GM21619 (cell line): ENCODE results near the gene TESMIN.

ENCODE experiments used
- ATAC-seq: cut with Tn5 transposase; IDR thresholded peaks from one replicate; pipeline ENCODE4 v1.9.1; 2021; ENCODE audit not compliant: unreplicated experiment

The TESMIN gene

DNA sequence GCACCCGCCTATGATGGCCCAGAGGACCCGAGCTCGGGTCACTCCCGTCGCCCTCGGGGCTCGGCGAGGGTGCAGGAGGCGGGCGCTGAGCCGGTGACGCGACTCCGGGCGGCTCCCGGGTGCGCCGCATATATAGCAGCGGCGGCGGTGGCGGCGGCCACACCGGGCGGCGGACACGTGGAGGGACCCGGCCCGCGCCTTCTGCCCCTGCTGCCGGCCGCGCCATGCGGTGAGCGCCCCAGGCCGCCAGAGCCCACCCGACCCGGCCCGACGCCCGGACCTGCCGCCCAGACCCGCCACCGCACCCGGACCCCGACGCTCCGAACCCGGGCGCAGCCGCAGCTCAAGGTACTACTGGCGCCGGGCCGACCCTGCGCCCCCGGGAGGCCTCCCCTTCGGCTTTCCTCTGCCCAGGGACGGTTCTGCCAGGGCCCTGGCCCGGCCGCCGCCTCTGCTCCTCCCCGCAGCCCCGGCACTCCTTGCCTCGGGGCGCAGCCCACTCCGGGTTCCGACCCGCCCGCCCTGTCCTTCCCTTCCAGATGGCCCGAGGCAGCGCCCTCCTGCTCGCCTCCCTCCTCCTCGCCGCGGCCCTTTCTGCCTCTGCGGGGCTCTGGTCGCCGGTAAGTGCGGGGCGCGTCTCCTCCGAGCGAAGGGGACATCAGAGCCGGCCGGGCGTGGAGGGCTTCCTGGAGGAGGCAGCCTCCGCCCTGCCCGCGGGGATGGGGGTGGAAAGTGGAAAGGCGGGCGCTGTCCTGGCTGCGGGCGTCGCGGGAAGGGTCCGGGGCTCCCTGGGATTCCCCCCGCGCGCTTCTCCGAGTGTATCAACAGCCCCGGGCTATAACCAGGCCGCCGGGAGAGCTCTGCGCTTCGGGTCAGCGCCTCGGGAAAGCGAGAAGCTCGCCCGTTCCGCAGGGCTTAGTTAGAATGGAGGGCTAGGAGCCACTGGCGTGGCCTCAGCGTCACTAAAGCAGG lies 66.6 kb downstream of the TESMIN start, which contains the start of gene GAL:
Gene GAL (plus strand): TSS at position 160 of the 972 bp plus-strand sequence. CDS start 380 bp downstream, at position 540.
- ATAC-seq = no peak

- no peak for ATAC-seq
Measured at GRCh38 chr11:68683536-68684384, 67.6 kb downstream of the TESMIN start.

GRCh38 chr11:68683121-68683520 lies 68.2 kb downstream of the TESMIN start:
- ATAC-seq = no peak

DNA sequence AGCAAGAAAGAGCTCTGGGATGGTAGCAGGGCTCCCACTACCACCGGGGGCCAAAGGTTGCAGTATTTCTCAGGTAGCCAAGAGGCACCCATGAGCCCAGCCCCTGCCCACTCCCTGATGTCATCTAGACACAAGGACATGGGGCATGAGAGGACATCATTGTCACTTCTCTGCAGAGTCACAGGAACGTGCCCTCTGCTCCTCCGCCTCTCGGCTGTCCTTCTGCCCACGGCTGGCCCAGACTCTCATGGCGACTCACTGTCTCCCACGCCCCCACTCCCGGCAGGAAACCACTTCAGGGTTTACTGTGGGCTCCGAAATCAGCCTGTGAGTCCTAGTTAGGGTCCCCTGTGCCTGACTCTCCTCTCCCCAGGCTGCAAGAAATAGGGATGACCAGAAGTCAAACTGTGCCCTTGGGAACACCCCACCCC lies 68.8 kb downstream of the TESMIN start:
- ATAC-seq = no peak

DNA sequence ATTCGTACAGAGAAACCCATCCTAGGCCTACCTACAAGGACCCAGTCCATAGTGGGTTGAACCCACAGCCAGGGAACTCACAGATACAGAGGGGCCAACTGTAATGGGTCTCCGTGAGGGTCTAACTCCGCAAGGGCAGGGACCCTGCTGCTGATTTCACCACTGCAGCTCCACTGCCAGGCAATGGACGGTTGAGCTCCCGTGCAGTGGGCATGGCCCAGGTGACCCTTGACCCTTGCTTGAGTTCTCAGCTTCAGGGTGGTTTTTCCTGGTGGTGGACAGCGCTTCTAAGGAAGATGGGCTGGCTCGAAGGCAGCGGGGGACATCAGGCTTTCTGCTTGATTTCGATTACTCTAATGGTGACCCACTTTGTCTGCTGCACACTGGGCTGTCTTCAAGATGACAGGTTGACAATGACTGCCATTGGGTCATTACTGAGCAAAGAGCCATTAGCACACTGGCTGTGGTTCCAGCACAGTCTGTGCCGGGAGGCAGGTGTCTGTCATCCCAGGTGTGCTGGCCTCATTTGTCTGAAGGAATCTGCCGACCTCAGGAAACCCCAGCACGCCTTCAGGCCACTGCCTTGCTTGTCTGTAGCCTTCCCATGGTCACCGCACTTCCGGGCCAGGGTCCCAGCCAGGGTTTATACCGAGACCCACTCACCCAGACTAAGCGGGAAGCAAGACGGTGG lies 70.6 kb downstream of the TESMIN start:
- ATAC-seq = no peak

GRCh38 chr11:68678031-68678441 lies 73.3 kb downstream of the TESMIN start:
- no peak for ATAC-seq

DNA sequence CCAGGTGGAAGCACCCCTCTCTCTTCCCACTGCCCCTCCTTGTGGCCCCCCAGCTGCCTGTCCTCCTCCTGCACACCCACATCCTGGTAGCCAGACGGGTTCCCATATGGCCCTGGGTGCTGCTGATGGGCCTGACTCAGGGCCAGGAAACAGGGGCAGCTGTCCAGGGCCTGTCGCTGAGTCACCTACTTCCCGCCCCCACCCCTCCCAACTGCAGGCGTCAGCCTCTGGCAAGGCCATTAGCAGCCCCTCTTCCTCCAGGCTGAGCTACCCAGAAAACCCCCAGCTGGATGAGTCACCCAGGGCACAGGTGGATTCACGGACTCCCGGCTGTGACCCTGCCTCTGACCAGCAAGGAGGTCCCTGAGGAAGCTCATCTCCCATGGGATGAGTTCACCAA lies 73.9 kb downstream of the TESMIN start:
- ATAC-seq = no peak

GRCh38 chr11:68674461-68674860 lies 76.9 kb downstream of the TESMIN start:
- no peak for ATAC-seq

DNA sequence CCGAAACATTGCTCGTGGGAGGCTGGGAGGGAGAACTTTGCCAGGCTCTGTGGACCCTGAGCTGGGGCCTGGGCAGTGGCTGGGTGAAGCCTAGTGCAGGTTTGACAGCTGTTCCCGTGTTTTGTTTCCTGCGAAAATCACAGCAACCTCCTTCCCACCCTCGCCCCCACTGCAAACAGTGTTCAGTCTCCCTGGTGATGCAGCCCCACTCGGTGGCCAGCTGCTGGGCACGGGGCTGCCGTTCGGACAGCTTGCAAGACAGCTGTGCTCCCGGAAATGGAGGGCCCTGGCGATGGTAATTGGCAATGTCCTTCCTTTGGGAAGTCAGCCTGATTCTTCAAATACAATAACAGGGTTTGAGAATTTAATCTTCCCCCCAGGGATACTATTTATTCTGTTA lies 77.3 kb downstream of the TESMIN start:
- ATAC-seq = no peak

DNA sequence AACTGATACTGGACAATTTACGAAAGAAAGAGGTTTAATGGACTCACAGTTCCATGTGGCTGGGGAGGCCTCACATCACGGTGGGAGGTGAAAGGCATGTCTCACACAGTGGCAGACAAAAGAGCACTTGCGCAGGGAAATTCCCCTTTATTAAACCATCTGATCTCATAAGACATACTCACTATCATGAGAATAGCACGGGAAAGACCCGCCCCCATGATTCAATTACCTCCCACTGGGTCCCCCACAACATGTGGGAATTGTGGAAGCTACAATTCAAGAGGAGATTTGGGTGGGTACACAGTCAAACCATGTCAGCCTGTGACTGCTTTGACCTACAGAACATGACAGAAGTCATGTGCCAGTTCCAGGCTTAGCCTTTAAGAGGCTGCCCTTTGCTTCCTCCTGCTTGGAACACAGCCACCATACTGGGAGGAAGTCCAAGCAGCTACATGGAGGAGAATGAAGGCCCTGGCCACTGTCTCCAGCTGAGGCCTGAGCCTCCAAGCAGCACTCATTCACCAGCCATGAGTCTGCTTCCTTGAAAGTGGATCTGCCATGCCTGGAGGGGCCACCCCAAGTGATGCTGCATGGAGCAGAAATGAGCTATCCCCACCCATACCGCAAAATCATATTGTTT lies 77.9 kb downstream of the TESMIN start:
- no peak for ATAC-seq

- ATAC-seq = no peak
Measured at GRCh38 chr11:68670208-68670992, 80.9 kb downstream of the TESMIN start.

DNA sequence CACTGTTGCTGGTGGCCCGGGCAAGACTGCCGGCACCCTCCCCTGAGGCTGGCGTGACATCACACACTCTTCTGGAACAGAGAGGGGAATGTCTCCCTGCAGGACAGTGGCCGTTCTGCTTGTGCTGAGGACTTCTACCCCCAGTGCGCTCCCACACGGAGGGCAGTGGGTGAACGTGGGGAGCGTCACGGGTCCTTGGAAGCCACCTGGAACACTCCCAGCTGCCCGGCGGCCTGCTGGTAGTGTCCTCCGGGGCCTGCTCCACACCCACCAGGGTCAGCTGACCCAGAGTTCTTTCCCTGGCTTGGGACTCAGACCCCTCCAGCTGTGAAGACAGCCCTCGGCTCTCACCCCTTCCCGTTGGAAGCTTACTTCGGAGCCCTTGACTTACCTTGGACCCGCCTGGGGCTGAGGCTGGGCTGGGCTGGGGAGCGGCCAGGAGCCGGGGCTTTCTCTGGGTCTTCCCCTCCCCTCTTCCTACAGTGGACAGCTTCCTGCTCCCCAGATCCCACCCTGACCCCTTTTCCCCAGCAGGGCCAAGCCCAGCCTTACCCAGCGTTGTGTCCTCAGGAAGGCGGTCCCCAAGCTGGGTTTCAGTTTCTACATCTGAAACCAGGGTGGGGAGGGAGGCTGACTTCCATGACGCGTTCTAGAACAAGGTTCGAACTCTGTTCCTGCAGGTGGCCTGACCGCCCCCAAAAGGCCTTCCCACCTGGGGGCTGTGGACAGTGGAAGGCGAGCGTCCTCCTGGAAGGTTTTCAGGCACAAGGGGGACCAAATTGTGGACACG lies 81.8 kb downstream of the TESMIN start:
- no peak for ATAC-seq

GRCh38 chr11:68667511-68668500 lies 83.5 kb downstream of the TESMIN start:
- no peak for ATAC-seq

DNA sequence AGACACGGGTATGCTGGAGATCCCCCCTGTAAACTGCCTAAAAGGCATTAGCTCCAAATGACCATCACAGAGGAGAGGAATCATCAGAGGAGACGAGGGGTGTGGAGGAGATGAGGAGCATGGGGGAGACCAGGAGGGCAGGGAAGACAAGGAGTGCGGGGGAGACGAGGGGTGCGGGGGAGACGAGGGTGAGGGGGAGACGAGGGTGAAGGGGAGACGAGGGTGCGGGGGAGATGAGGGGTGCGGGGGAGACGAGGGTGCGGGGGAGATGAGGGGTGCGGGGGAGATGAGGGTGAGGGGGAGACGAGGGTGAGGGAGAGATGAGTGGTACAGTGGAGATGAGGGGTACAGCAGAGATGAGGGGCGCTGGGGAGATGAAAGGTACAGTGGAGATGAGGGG lies 84.5 kb downstream of the TESMIN start:
- ATAC-seq = no peak

DNA sequence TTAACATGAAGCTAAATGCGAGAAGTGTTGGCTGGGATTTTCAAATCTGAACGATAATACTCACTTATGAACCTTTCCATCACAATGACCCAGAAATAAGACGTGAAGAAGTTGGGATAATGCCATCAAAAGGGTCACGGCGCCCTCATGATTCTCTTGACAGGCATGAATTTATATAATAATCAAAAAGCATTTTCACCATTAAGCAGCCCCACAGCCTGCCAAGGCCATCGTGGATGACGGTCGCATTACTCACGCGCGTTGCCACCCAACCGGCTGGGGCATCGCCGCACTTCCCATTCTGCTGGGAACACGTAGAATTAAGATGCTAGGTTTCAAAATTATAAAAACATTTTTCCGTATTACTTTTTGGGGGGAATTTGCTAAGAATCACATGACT lies 85.9 kb downstream of the TESMIN start:
- no peak for ATAC-seq

DNA sequence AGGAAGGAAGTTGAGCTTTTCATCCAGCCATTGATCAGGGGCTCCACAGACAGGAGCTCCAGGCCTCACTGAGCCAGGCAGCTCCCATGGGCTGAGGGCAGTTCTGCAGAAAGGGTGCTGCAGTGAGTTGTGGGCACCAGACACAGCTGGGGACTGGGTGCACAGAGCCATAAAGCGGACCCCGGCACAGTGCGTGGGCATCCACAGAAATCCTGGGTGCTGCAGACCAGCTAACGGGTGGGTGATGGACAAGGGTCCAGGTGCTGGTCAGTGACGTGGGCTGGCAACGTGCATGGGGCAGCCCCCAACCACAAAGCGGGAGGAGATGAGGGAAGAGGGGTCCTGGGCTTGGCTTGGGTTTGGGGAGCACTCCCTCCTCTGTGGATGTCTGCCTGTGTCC lies 86.4 kb downstream of the TESMIN start:
- ATAC-seq = no peak

DNA sequence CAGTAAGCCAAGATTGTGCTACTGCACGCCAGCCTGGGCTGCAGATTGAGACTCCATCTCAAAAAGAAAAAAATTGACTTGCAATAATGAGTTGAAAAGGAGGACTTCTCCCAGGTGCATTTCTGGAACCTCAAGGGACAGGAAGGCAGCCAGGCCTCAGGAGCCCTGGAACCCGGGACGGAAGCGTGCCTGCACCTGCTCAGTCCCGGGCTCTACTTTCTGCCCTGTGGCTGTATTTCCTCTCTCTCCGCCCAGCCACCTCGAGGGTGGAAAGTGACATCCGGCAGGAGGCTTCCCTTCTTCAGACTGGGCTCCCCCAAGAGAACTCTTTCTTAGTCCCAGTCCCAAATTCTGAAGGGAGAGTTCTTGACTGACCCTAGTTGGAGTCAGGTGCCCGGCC lies 87.2 kb downstream of the TESMIN start:
- no peak for ATAC-seq

DNA sequence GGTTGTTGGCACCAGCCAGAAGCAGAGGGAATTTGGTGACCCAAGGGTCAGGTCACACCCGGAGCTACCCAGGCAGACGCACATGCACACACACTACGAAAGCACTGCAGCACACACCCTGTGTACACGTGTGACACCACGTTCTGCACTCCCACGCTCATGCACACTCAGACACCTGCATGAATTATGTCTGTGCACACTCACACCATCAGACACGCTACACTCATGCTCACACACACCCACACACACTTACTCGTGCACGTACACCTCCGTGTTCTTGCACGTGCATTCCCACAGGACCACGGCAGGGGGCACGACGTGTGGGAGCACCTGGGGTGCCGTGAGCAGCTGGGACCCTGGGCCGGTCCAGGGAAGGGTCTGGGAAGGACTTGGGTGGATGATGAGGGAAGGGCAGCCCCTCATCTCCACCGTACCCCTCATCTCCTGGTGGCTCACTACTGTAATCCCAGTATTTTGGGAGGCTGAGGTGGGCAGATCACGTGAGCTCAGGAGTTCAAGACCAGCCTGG lies 87.8 kb downstream of the TESMIN start:
- ATAC-seq = no peak
